ENCODE measurements around the gene ANKRD29.

The ANKRD29 gene

GRCh38 chr18:23684515-23685197 lies 21.9 kb upstream of the ANKRD29 start:
- DNase-seq (ENCODE audit: low read depth, low spot score) = no peak
- Histone ChIP-seq H3K4me1 (ENCODE audit: control insufficient read depth, insufficient read depth, low read length) (no peaks in the 10 kb centered on the region; the same call in 1 of the 2 replicates), H3K4me3 (ENCODE audit: low read length) (no peak overlapping the region), H3K36me3 (ENCODE audit: control insufficient read depth, insufficient read depth, low read length) (no peaks in the 10 kb centered on the region), H3K27me3 (ENCODE audit: control insufficient read depth, insufficient read depth, low read length) (peaks cover 13% of the 10 kb centered on the region; the same call in 1 of the 2 replicates), H3K27ac (ENCODE audit: low read length) (no peak overlapping the region), H3K9me3 (ENCODE audit: control insufficient read depth, insufficient read depth, low read length) (no peaks in the 10 kb centered on the region)
- no CpG with 5 or more reads among the region's 5 CpGs for WGBS (ENCODE audit: insufficient coverage, insufficient read length)

GRCh38 chr18:23683671-23684070 lies 21.0 kb upstream of the ANKRD29 start:
- no CpG with 5 or more reads among the region's 3 CpGs for whole genome bisulfite sequencing (ENCODE audit: insufficient coverage, insufficient read length)
- H3K4me1 ChIP-seq (ENCODE audit: control insufficient read depth, insufficient read depth, low read length) = no peaks in the 10 kb centered on the region; the same call in 1 of the 2 replicates
- no peak for DNase-seq (ENCODE audit: low read depth, low spot score)
- peaks cover 6% of the 10 kb centered on the region for H3K27me3 ChIP-seq (ENCODE audit: control insufficient read depth, insufficient read depth, low read length)
- no peak overlapping the region for H3K27ac ChIP-seq (ENCODE audit: low read length)
- no peaks in the 10 kb centered on the region for H3K36me3 ChIP-seq (ENCODE audit: control insufficient read depth, insufficient read depth, low read length)
- H3K4me3 ChIP-seq (ENCODE audit: low read length) = no peak overlapping the region
- no peaks in the 10 kb centered on the region for H3K9me3 ChIP-seq (ENCODE audit: control insufficient read depth, insufficient read depth, low read length)

GRCh38 chr18:23683155-23683554 lies 20.4 kb upstream of the ANKRD29 start:
- no peaks in the 10 kb centered on the region for H3K9me3 ChIP-seq (ENCODE audit: control insufficient read depth, insufficient read depth, low read length)
- peaks cover 2% of the 10 kb centered on the region for H3K27me3 ChIP-seq (ENCODE audit: control insufficient read depth, insufficient read depth, low read length)
- no peak overlapping the region for H3K27ac ChIP-seq (ENCODE audit: low read length)
- no peaks in the 10 kb centered on the region for H3K4me1 ChIP-seq (ENCODE audit: control insufficient read depth, insufficient read depth, low read length)
- no peaks in the 10 kb centered on the region for H3K36me3 ChIP-seq (ENCODE audit: control insufficient read depth, insufficient read depth, low read length)
- WGBS (ENCODE audit: insufficient coverage, insufficient read length) = no CpG with 5 or more reads among the region's 3 CpGs
- H3K4me3 ChIP-seq (ENCODE audit: low read length) = no peak overlapping the region
- no peak for DNase-seq (ENCODE audit: low read depth, low spot score)

DNA sequence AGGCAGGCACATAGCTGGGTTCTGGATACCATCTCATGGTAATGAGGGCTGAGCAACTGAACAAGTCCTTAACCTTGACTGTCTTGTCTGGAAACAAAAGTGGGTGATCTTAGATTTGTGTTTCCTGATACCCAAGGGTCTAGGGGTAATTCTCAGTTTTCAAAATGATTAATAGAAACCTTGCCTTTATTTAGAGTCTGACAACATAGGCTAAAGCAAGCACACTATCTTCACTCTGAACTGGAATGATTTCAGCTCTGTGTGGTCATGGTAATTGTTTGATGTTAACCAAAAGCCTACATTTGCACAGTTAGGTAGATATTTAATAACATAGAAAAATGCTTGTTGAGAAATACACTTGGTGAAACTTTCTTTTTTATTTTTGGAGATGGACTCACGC lies 19.8 kb upstream of the ANKRD29 start:
- DNase-seq (ENCODE audit: low read depth, low spot score) = no peak
- Histone ChIP-seq H3K36me3 (ENCODE audit: control insufficient read depth, insufficient read depth, low read length) (no peaks in the 10 kb centered on the region), H3K4me1 (ENCODE audit: control insufficient read depth, insufficient read depth, low read length) (no peaks in the 10 kb centered on the region), H3K4me3 (ENCODE audit: low read length) (no peak overlapping the region), H3K9me3 (ENCODE audit: control insufficient read depth, insufficient read depth, low read length) (no peaks in the 10 kb centered on the region), H3K27ac (ENCODE audit: low read length) (no peak overlapping the region), H3K27me3 (ENCODE audit: control insufficient read depth, insufficient read depth, low read length) (peaks cover 2% of the 10 kb centered on the region; the same call in 1 of the 2 replicates)
- no CpG with 5 or more reads among the region's 1 CpG for WGBS (ENCODE audit: insufficient coverage, insufficient read length)

- H3K27ac ChIP-seq (ENCODE audit: low read length) = no peak overlapping the region
- WGBS (ENCODE audit: insufficient coverage, insufficient read length) = no CpG with 5 or more reads among the region's 2 CpGs
Measured at GRCh38 chr18:23682045-23682444, 19.3 kb upstream of the ANKRD29 start.

GRCh38 chr18:23675896-23676295 lies 13.2 kb upstream of the ANKRD29 start:
- DNase-seq (ENCODE audit: low read depth, low spot score) = no peak
- peaks cover 3% of the 10 kb centered on the region; the same call in 1 of the 2 replicates for H3K27me3 ChIP-seq (ENCODE audit: control insufficient read depth, insufficient read depth, low read length)
- WGBS (ENCODE audit: insufficient coverage, insufficient read length) = no CpG with 5 or more reads among the region's 3 CpGs
- H3K36me3 ChIP-seq (ENCODE audit: control insufficient read depth, insufficient read depth, low read length) = no peaks in the 10 kb centered on the region
- no peaks in the 10 kb centered on the region for H3K9me3 ChIP-seq (ENCODE audit: control insufficient read depth, insufficient read depth, low read length)
- H3K4me1 ChIP-seq (ENCODE audit: control insufficient read depth, insufficient read depth, low read length) = 0 out of 2 replicates have a peak, but pooled peaks cover 1% of the 10 kb centered on the region
- H3K4me3 ChIP-seq (ENCODE audit: low read length) = no peak overlapping the region
- no peak overlapping the region for H3K27ac ChIP-seq (ENCODE audit: low read length)

More at GRCh38 chr18:23682045-23682444, 19.3 kb upstream of the ANKRD29 start:
- H3K4me1 ChIP-seq (ENCODE audit: control insufficient read depth, insufficient read depth, low read length) = 0 out of 2 replicates have a peak, but pooled peaks cover 1% of the 10 kb centered on the region
- H3K4me3 ChIP-seq (ENCODE audit: low read length) = no peak overlapping the region
- peaks cover 3% of the 10 kb centered on the region; the same call in 1 of the 2 replicates for H3K27me3 ChIP-seq (ENCODE audit: control insufficient read depth, insufficient read depth, low read length)
- no peaks in the 10 kb centered on the region for H3K9me3 ChIP-seq (ENCODE audit: control insufficient read depth, insufficient read depth, low read length)
- DNase-seq (ENCODE audit: low read depth, low spot score) = no peak
- H3K36me3 ChIP-seq (ENCODE audit: control insufficient read depth, insufficient read depth, low read length) = no peaks in the 10 kb centered on the region

GRCh38 chr18:23675236-23675635 lies 12.5 kb upstream of the ANKRD29 start:
- H3K4me3 ChIP-seq (ENCODE audit: low read length) = no peak overlapping the region
- no peak for DNase-seq (ENCODE audit: low read depth, low spot score)
- H3K27me3 ChIP-seq (ENCODE audit: control insufficient read depth, insufficient read depth, low read length) = peaks cover 3% of the 10 kb centered on the region; the same call in 1 of the 2 replicates
- no peak overlapping the region for H3K27ac ChIP-seq (ENCODE audit: low read length)
- H3K4me1 ChIP-seq (ENCODE audit: control insufficient read depth, insufficient read depth, low read length) = 0 out of 2 replicates have a peak, but pooled peaks cover 1% of the 10 kb centered on the region
- H3K9me3 ChIP-seq (ENCODE audit: control insufficient read depth, insufficient read depth, low read length) = no peaks in the 10 kb centered on the region
- no peaks in the 10 kb centered on the region for H3K36me3 ChIP-seq (ENCODE audit: control insufficient read depth, insufficient read depth, low read length)

GRCh38 chr18:23673725-23674124 lies 11.0 kb upstream of the ANKRD29 start:
- Histone ChIP-seq H3K36me3 (ENCODE audit: control insufficient read depth, insufficient read depth, low read length) (no peaks in the 10 kb centered on the region), H3K9me3 (ENCODE audit: control insufficient read depth, insufficient read depth, low read length) (no peaks in the 10 kb centered on the region), H3K27ac (ENCODE audit: low read length) (no peak overlapping the region), H3K4me3 (ENCODE audit: low read length) (no peak overlapping the region), H3K27me3 (ENCODE audit: control insufficient read depth, insufficient read depth, low read length) (0 out of 2 replicates have a peak, but pooled peaks cover 1% of the 10 kb centered on the region), H3K4me1 (ENCODE audit: control insufficient read depth, insufficient read depth, low read length) (peaks cover 1% of the 10 kb centered on the region; the same call in 1 of the 2 replicates)
- no peak for DNase-seq (ENCODE audit: low read depth, low spot score)
- WGBS (ENCODE audit: insufficient coverage, insufficient read length) = no CpG with 5 or more reads among the region's 1 CpG

- no peaks in the 10 kb centered on the region for H3K9me3 ChIP-seq (ENCODE audit: control insufficient read depth, insufficient read depth, low read length)
- no peak for DNase-seq (ENCODE audit: low read depth, low spot score)
- H3K27me3 ChIP-seq (ENCODE audit: control insufficient read depth, insufficient read depth, low read length) = no peaks in the 10 kb centered on the region
- WGBS (ENCODE audit: insufficient coverage, insufficient read length) = no CpG with 5 or more reads among the region's 1 CpG
- no peak overlapping the region for H3K27ac ChIP-seq (ENCODE audit: low read length)
- H3K4me1 ChIP-seq (ENCODE audit: control insufficient read depth, insufficient read depth, low read length) = no peaks in the 10 kb centered on the region; the same call in 1 of the 2 replicates
- no peaks in the 10 kb centered on the region for H3K36me3 ChIP-seq (ENCODE audit: control insufficient read depth, insufficient read depth, low read length)
- H3K4me3 ChIP-seq (ENCODE audit: low read length) = no peak overlapping the region
Measured at GRCh38 chr18:23671564-23671963, 8.9 kb upstream of the ANKRD29 start.

DNA sequence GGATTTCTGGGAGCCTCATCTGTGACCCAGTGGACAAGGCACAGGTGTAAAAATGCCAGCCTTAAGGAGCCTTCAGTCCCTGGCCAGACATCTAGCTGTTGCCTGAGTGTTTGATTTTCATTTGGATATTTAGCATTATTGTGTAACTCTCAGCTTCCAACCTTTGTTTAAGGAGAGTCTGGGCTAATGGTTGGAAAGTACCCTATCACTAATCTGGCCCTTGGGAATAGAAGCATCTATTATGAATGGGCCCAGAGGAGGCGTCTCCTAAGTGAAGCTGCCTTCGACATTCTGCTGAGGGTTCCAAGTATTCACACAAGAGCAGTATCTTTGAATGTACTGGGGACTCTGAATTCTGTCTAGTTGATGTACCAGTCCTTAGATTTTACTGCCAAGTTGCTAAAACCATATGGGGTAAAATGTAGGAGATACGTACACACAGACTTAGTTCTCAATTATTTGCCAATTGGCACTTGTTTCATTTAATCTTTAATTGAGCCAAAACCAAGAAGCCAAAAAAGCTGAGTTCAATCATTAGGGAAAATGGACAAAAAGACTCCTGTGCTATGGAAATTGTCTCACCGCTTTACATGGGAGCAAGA lies 7.2 kb upstream of the ANKRD29 start:
- no CpG with 5 or more reads among the region's 4 CpGs for WGBS (ENCODE audit: insufficient coverage, insufficient read length)
- Histone ChIP-seq H3K36me3 (ENCODE audit: control insufficient read depth, insufficient read depth, low read length) (no peaks in the 10 kb centered on the region), H3K4me3 (ENCODE audit: low read length) (no peak overlapping the region), H3K9me3 (ENCODE audit: control insufficient read depth, insufficient read depth, low read length) (no peaks in the 10 kb centered on the region), H3K27ac (ENCODE audit: low read length) (no peak overlapping the region), H3K27me3 (ENCODE audit: control insufficient read depth, insufficient read depth, low read length) (no peaks in the 10 kb centered on the region), H3K4me1 (ENCODE audit: control insufficient read depth, insufficient read depth, low read length) (no peaks in the 10 kb centered on the region; the same call in 1 of the 2 replicates)
- DNase-seq (ENCODE audit: low read depth, low spot score) = no peak

Data from iPS DF 6.9 (cell line).